GM19468 (cell line): ENCODE data around the gene MYO9B.

ENCODE experiments used
- ATAC-seq: cut with Tn5 transposase; IDR thresholded peaks from one replicate; pipeline ENCODE4 v1.9.1; 2021; ENCODE audit warnings: mild to moderate bottlenecking, moderate library complexity, moderate number of reproducible peaks; ENCODE audit not compliant: unreplicated experiment; ENCODE audit errors: extremely low read depth

MYO9B gene

DNA sequence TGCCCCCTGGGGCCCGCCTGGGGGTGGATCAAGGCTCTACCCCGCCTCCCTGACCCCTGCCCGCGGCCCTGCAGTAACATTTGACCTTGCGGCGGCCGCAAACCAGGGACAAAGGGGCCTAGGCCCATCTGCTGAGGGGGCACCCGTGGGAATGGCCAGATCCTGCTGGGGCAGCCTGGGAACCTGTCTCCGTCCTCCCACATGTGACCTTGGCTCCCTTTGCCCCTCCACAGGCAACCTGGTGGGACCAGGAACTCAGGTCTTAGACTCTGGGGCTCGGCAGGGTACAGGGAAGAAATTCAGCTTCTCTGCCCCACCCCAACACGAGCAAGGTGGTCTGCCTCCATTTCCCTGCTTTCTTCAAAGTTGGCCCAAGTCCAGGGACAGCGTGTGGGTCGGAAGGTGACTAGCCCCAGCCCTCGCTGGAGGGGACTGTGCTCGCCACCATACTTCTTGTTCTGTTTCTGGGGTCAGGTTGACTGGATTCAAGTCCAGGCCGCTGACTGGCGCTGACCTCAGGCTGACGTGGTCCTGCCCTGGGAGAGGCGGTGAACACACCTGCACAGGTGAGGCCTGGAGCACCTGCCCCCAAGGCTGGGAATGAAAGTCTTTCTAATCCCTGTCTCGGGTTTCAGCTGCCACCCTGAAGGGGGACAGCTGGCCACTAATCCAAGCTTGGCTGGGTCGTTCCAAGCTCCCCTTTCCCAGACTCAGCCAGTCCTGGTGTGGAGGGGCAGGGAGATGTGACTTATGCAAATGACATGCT, 172.6 kb downstream of the MYO9B start:
- ATAC-seq, result no peak

DNA sequence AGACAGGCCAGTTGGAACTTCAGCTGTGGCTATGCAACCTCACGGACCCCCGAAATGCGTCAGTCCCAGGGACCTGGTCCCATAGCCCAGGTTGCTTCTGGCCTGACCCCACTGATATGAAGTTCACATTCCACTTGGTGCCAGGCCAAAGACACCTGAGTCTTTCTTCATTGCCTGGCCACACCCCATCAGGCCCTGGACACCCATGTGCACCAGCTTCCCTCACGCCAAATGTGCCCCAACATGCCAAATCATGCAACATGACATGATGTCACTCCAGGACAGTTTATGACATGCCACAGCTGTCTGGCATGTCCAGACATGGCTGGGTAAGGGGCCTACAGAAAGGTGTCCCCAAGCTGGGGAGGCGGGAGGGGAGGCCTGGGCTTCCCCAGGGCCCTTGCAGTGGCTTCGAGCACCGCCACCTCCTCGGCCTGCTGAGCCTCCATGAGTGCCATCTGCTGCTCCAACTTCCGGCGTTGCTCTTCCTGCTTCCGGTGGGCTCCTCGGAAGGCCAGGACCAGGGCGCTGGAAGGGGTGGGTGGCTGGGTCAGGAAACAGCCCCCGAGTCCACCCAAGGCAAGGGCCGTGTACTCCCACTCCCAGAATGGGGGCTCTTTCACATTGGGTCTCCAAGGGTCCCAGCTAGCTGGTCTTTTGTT, 174.4 kb downstream of the MYO9B start:
- ATAC-seq, result no peak

DNA sequence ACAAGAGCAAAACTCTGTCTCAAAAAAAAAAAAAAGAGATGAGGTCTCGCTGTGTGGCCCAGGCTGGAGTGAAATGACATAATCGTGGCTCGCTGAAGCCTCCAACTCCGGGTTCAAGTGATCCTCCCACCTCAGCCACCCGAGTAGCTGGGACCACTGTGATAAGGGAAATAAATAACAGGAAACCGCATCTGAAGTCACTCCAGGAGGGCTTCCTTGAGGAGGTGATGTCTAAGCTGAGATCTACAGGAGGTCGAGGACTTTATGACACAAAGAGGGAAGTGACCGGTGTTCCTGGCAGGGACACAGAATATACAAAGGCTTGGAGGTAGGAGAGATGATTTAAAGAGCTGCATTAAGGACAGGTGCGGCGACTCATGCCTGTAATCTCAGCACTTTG, 179.1 kb downstream of the MYO9B start:
- ATAC-seq, result no peak

DNA sequence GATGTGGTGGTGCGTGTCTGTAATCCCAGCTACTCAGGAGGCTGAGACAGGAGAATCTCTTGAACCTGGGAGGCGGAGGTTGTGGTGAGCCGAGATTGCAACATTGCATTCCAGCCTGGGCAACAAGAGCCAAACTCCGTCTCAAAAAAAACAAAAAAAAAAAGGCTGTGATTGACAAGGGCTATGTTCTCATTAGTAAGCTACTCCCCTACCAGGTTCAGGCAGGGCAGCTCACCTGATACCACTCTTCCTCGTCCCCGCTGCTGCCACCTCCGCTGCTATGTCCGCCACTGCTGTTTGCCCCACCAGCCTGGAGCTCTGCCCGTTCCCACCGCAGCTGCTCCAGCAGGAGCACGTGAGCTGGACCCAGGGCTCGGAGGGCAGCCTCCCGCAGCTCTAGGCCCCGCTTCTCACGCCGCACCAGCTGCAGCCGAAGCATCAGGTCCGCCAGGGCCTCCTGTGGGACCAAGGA, 179.6 kb downstream of the MYO9B start:
- ATAC-seq, result no peak

DNA sequence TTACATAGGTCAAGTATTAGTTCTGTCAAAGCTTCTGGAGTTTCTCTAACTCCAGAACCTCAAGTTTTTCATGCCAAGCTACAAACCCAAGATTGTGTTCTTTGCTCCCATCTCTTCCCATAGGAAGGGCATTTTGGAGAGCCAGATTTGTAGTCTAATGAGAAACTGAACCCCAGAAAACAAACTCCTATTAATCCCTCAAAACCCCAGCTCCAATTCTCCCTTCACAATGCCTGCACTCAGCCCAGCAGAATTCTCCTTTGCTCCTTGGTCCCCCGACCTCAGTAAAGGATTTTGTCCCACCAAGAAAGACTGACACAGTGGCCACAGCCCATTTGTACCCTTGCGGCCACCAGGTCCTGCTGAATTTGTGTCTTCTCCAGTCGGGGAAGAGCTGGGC, 180.6 kb downstream of the MYO9B start:
- ATAC-seq, result no peak

DNA sequence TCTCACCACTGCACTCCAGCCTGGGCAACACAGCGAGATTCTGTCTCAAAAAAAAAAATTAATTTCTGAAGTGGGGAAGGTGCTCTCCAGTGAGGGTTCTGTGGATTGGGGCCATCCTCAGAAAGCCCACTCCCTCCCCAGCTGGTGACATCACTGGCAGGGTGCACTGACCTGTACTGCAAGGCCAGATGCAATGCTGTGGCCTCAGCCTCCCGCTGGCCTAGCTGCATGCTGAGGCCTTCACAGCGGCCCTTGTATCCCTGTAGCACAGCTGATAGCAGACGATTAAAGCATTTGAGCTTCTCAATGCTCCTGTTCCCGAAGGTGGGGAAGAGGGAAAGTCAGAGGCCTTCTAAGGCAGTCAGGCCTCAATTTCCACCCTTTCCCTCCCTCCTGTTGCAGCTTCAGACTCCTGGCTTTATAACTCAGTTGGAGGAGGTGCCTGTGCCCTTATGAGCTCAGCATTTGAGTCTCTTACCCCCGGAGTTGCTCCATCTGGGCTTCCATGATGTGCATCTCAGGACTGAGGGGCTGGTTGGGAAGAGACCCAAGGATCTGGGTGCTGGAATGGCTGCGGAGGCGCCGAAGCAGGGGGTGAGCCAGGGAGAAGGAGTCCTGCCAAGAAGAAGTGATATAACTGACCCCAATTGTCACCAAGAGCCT, 183.7 kb downstream of the MYO9B start:
- no peak for ATAC-seq

DNA sequence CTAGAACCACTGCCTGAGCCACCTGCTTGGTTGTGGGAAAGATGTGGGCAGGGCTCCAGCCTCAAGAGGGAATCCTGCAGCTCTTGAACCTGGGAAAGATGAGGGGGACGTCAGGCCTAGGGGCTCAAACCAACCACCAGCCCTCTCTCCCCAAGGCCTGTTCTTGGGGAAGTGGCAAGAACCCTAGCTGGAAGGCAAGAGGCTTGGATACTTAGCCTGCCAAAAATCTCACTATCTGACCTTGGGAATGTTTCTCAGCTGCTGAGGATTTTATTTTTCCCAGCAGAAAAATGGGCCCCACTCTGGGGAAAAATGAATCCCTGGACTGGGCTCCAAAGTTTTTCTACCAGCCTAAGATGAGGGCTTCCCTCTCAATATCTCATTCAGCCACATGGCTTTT, 184.4 kb downstream of the MYO9B start:
- no peak for ATAC-seq

DNA sequence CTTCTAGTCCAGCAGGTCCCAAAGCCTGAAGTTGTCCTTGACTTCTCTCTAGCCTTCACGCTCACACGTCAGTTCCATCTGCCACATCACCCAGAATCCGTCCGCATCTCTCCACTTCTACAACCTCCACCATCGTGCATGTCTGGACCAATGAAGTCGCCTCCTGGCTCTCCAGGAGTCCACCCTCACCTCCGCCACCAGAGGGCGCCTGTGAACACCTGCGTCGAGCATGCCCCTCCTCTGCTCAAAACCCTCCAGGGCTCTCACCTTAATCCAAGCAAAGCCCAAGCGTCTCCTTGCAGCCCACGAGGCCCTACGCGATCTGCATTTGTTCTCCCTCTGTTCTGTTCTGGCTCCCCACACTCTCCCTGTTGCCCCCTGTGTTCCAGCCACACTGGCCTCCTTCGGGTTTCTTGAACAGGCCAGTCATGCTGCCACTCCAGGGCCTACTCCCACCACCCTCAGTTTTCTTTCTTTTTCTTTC, 185.3 kb downstream of the MYO9B start:
- no peak for ATAC-seq

DNA sequence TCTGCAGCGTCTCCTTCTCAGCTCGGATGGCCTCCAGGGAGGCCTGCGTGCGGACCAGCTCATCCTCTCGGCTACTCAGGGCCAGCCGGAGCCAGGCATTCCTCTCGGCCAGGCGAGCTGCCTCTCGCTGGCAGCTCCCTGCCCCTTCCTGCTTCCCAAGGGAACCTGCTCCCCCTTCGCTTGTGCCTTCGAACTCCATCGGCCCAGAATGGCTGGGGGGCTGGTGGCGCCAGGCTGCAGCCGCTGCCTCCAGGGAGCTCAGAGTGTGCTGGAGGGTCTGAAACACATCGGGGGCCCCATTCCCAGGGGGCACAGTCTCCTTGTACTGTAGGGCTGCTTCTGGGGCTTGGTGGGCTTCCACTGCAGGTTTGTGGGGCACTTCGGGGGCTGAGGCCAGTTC, 187.0 kb downstream of the MYO9B start:
- no peak for ATAC-seq
